Colonic mucosa (tissue), 4 donors: ENCODE measurements around the gene PKN3. TPM values are rescaled to one million over a fixed set of nuclear protein-coding genes. Genes with fewer than 3 reads are reported as not detected.

Experiments
- DNase-seq: peaks from one replicate; pipeline ENCODE4 v3.0.0-alpha.2; 2020
- H3K27ac ChIP-seq: fragments of 200-600 bp; one replicate; pipeline ENCODE4 v1.8.0; 2021
- H3K27me3 ChIP-seq: fragments of 200-600 bp; one replicate; pipeline ENCODE4 v1.8.0; 2021
- H3K36me3 ChIP-seq: fragments of 200-600 bp; one replicate; pipeline ENCODE4 v1.8.0; 2021
- H3K4me1 ChIP-seq: fragments of 200-600 bp; one replicate; pipeline ENCODE4 v1.8.0; 2021; ENCODE audit warnings: mild to moderate bottlenecking
- H3K4me3 ChIP-seq: fragments of 200-600 bp; one replicate; pipeline ENCODE4 v1.8.0; 2021
- H3K9ac ChIP-seq, 2 donors: one replicate each; pipeline ENCODE4 v1.7.0; 2013; ENCODE audit warnings: control low read depth in 2 of 2, low read depth in 2 of 2, low read length in 2 of 2
- H3K9me3 ChIP-seq: fragments of 200-600 bp; one replicate; pipeline ENCODE4 v1.8.0; 2021
- CTCF ChIP-seq: fragments of 200-600 bp; IDR thresholded peaks from one replicate; pipeline ENCODE4 v1.8.0; 2022; ENCODE audit warnings: antibody characterized with exemption, mild to moderate bottlenecking
- intact Hi-C: fragments of 100-400 bp; cut with DNase I; formaldehyde crosslinking; loops from one replicate; pipeline ENCODE4 v1.14.1; 2022
- total RNA-seq, 2 donors: library from RNA; stranded (reverse); fragmentation: NEBNext Ultra II Directional in 1 of 2; extraction: Animal tissue kit (Norgen Biotek cat#: 25700) in 1 of 2; gene quantifications; one replicate each; pipeline ENCODE4 v1.2.1, GENCODE V29; 2021
- donor health status: healthy.
- donor health status: DM: no; HTN: no; CAD: no.
- donor health status: DM: no; HTN: no; CAD: no.

Gene PKN3
- total RNA-seq: 1 to 10 TPM; 2.8 to 7.5 TPM

- Histone ChIP-seq H3K9me3 (no peaks in the 10 kb centered on the region), H3K4me1 (no peaks in the 10 kb centered on the region), H3K36me3 (no peaks in the 10 kb centered on the region), H3K27me3 (no peaks in the 10 kb centered on the region), H3K4me3 (peak within 1 kb of the TSS; percentile 80), H3K27ac (no peak within 1 kb of the TSS), H3K9ac (peak within 1 kb of the TSS; percentile 63 to 78)
- intact Hi-C loops: no loop called here
- DNase-seq: peak; percentile 93
- peak; percentile 84 for TF ChIP-seq CTCF
Observed at GRCh38 chr9:128702445-128702948, at the start of gene PKN3. Gene PKN3 (plus strand): TSS chr9:128702503. CDS start chr9:128702916, 413 bp downstream.

GRCh38 chr9:128653908-128654307, 48.4 kb upstream of the PKN3 start:
- TF ChIP-seq CTCF: no peak
- Histone ChIP-seq H3K4me3 (no peak overlapping the region), H3K27ac (no peak overlapping the region), H3K4me1 (no peaks in the 10 kb centered on the region), H3K9me3 (no peaks in the 10 kb centered on the region), H3K9ac (no peak overlapping the region), H3K36me3 (no peaks in the 10 kb centered on the region), H3K27me3 (no peaks in the 10 kb centered on the region)
- intact Hi-C loops: no loop called here
- DNase-seq: no peak

GRCh38 chr9:128654481-128654880, 47.8 kb upstream of the PKN3 start:
- no peak for TF ChIP-seq CTCF
- DNase-seq: no peak
- Histone ChIP-seq H3K4me3 (no peak overlapping the region), H3K27me3 (no peaks in the 10 kb centered on the region), H3K4me1 (no peaks in the 10 kb centered on the region), H3K36me3 (no peaks in the 10 kb centered on the region), H3K9me3 (no peaks in the 10 kb centered on the region), H3K9ac (no peak overlapping the region), H3K27ac (no peak overlapping the region)
- intact Hi-C loops: no loop called here

- intact Hi-C loops: no loop called here
- peak within 1 kb of the TSS; percentile 54 for H3K4me3 ChIP-seq
- peak within 1 kb of the TSS; percentile 68 to 76 for H3K9ac ChIP-seq
- no peaks in the 10 kb centered on the region for H3K36me3 ChIP-seq
- H3K27me3 ChIP-seq: no peaks in the 10 kb centered on the region
- H3K4me1 ChIP-seq: no peaks in the 10 kb centered on the region
- peak; percentile 97 for DNase-seq
- H3K9me3 ChIP-seq: no peaks in the 10 kb centered on the region
- H3K27ac ChIP-seq: peak within 1 kb of the TSS; percentile 88
- no peak for TF ChIP-seq CTCF
Observed at GRCh38 chr9:128656416-128657343, 45.6 kb upstream of the PKN3 start, which contains the start of gene DYNC2I2. Gene DYNC2I2 (minus strand): TSS chr9:128656847. CDS start chr9:128656726, 121 bp downstream.

- Histone ChIP-seq H3K9ac (peak overlapping the region in 1 of 2 donors; percentile 76), H3K4me1 (no peaks in the 10 kb centered on the region), H3K4me3 (no peak overlapping the region), H3K36me3 (no peaks in the 10 kb centered on the region), H3K9me3 (no peaks in the 10 kb centered on the region), H3K27me3 (no peaks in the 10 kb centered on the region), H3K27ac (peak overlapping the region; percentile 88)
- no peak for DNase-seq
- intact Hi-C loops: no loop called here
- TF ChIP-seq CTCF: no peak
Observed at GRCh38 chr9:128657344-128657704, 45.0 kb upstream of the PKN3 start.
